Activated naive CD4-positive, alpha-beta T cell treated with anti-CD3 and anti-CD28 coated beads, Interleukin-2, amount 50 U/mL, for 16 hours (primary cell): Measurements from ENCODE around the gene EP300.
"Not testable (repeated sequence)": the region's sequence is repeated elsewhere in the genome, so short reads cannot be mapped to it uniquely, and the experiment has no call there.

ENCODE experiments used
- DNase-seq: peaks from one replicate; pipeline ENCODE4 v3.0.0-alpha.2; 2020

Gene EP300

GRCh38 chr22:41092023-41092817, at the start of gene EP300:
Gene EP300 (plus strand): TSS chr22:41092592. CDS start chr22:41093005, 413 bp downstream.
- DNase-seq, result peak; percentile 87

GRCh38 chr22:41043722-41044121, 48.7 kb upstream of the EP300 start:
- DNase-seq, result no peak

GRCh38 chr22:41045575-41045974, 46.8 kb upstream of the EP300 start:
- DNase-seq, result not testable (repeated sequence)

- DNase-seq, result no peak
These were observed 44.6 kb upstream of the EP300 start for GRCh38 chr22:41047801-41048211.

GRCh38 chr22:41048345-41048744, 44.0 kb upstream of the EP300 start:
- DNase-seq, result not testable (repeated sequence)

GRCh38 chr22:41048791-41049717, 43.3 kb upstream of the EP300 start:
- no peak for DNase-seq

- not testable (repeated sequence) for DNase-seq
These were observed 42.6 kb upstream of the EP300 start for GRCh38 chr22:41049795-41050194.

- no peak for DNase-seq
These were observed 41.5 kb upstream of the EP300 start for GRCh38 chr22:41050883-41051282.

- DNase-seq, result no peak
These were observed 39.5 kb upstream of the EP300 start for GRCh38 chr22:41052661-41053490.

- DNase-seq, result no peak
These were observed 35.3 kb upstream of the EP300 start for GRCh38 chr22:41057076-41057475.

GRCh38 chr22:41062146-41062545, 30.2 kb upstream of the EP300 start:
- DNase-seq, result no peak

GRCh38 chr22:41064326-41064725, 28.1 kb upstream of the EP300 start:
- not testable (repeated sequence) for DNase-seq

GRCh38 chr22:41066341-41066740, 26.1 kb upstream of the EP300 start:
- DNase-seq, result not testable (repeated sequence)

- not testable (repeated sequence) for DNase-seq
These were observed 24.4 kb upstream of the EP300 start for GRCh38 chr22:41067968-41068367.

- DNase-seq, result no peak
These were observed 21.6 kb upstream of the EP300 start for GRCh38 chr22:41070665-41071331.

- no peak for DNase-seq
These were observed 18.3 kb upstream of the EP300 start for GRCh38 chr22:41074061-41074460.

GRCh38 chr22:41074466-41074865, 17.9 kb upstream of the EP300 start:
- DNase-seq, result no peak

- no peak for DNase-seq
These were observed 17.3 kb upstream of the EP300 start for GRCh38 chr22:41074941-41075710.

GRCh38 chr22:41075946-41076345, 16.4 kb upstream of the EP300 start:
- no peak for DNase-seq

GRCh38 chr22:41076857-41077256, 15.5 kb upstream of the EP300 start:
- DNase-seq, result no peak

- DNase-seq, result no peak
These were observed 13.5 kb upstream of the EP300 start for GRCh38 chr22:41078931-41079330.
